GM18951 (cell line): ENCODE data around the gene SLC52A1.
"Not testable (repeated sequence)": the region's sequence is repeated elsewhere in the genome, so short reads cannot be mapped to it uniquely, and the experiment has no call there.

Source experiments
- POLR2A ChIP-seq: IDR thresholded peaks from 4 replicates; pipeline ENCODE4 v1.6.1; 2011; ENCODE audit warnings: mild to moderate bottlenecking; ENCODE audit not compliant: insufficient read length, insufficient read depth; ENCODE audit errors: extremely low read depth
- in situ Hi-C: fragments of 300-500 bp; cut with MboI; formaldehyde crosslinking; loops from one replicate; pipeline ENCODE4 v1.12.0; 2022; ENCODE audit warnings: low sequenced_read_pairs, mixed read lengths, inconsistent platforms; ENCODE audit not compliant: unreplicated experiment

The SLC52A1 gene

DNA sequence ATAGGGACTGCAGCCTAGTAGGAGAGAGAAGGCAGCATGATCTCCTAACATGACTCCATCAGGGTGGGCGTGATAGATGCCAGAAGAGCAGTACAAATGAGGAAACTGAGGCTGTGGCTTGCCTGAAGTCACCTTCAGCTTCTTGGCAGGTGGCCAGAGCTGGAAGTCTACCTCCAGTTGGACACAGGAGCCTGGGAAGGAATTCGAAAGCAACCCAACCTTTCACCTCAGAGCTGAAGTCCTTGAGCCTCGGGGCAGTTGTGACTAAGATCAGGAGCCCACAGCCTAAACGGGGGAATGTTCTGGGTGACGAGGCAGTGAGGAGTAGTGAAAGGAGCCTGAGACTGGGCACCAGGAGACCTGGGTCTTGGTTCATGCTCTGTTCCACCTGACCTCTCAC, 9.4 kb upstream of the SLC52A1 start:
- in situ Hi-C loops, result no loop called here
- no peak for TF ChIP-seq POLR2A

DNA sequence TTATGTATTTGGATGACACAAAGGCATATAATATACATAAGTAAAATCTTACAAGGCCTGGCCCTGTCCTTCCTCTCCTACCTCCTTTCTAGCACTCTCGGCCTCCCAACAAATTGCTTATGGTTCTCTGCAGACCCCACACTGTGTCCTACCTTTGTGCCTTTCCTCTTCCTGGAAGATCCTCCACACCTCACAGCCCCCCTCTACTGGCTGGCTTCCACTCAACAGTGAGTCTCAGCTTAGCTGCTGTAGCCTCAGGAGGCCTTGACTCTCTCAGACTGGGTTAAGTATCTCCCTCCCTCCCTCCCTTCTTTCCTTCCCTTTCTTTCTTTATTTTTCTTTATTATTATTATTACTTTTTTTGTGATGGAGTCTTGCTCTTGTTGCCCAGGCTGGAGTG, 8.3 kb upstream of the SLC52A1 start:
- in situ Hi-C loops, result no loop called here
- TF ChIP-seq POLR2A, result no peak

DNA sequence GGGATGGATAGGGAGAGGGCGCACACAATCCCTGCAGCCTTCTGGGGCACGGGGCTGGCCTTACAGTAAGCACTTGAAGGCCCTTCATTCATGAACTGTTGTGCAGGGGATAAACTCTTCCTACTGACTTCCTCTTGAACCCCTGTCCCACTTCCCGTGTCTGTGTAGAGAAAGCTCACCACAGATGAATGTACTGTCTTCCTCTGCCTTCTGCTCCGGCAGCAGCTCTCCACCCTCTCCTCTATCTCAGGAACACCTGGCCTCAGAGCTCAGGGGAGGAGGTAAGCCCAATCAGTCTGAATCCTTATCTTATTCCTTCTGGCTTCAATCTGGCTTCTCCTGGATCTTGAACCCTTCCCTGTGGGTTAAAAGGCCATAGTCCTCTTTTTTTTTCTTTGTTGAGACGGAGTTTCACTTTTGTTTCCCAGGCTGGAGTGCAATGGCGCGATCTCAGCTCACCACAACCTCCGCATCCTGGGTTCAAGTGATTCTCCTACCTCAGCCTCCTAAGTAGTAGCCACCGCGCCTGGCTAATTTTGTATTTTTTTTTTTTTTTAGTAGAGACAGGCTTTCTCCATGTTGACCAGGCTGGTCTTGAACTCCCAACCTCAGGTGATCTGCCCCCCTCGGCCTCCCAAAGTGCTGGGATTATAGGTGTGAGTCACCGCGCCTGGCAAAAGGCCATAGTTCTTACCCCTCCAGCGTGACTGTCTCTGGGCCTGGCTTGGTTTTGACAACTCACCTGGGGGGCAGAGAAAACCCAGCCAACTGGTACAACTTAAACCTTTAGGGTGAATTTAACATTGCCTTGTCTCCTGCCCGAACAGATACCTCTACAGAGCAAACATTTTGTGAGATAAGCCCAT, 7.2 kb upstream of the SLC52A1 start:
- in situ Hi-C loops, result no loop called here
- TF ChIP-seq POLR2A, result no peak

GRCh38 chr17:5034651-5035050, 575 bp downstream of the SLC52A1 start:
- in situ Hi-C loops, result no loop called here
- TF ChIP-seq POLR2A, result no peak

DNA sequence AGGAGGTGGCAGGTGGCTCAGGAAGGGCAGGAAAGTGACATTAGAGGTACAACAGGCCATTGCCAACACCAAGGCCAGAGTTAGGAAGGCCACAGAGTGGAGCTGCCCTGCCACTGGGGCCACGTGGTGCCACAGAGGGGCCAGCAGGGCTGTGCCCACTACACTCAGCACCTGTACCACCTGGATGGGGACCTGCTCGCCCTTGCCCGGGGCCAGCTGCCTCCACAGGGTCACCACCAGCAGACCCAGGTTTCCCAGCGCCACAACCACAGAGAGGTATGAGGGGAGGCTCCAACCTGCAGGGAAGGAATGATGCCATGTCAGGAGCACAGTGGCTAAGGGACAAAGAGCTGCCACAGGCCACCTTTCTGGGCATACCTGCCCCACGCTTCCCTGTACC, 1.2 kb downstream of the SLC52A1 start:
- in situ Hi-C loops, result no loop called here
- no peak for TF ChIP-seq POLR2A

DNA sequence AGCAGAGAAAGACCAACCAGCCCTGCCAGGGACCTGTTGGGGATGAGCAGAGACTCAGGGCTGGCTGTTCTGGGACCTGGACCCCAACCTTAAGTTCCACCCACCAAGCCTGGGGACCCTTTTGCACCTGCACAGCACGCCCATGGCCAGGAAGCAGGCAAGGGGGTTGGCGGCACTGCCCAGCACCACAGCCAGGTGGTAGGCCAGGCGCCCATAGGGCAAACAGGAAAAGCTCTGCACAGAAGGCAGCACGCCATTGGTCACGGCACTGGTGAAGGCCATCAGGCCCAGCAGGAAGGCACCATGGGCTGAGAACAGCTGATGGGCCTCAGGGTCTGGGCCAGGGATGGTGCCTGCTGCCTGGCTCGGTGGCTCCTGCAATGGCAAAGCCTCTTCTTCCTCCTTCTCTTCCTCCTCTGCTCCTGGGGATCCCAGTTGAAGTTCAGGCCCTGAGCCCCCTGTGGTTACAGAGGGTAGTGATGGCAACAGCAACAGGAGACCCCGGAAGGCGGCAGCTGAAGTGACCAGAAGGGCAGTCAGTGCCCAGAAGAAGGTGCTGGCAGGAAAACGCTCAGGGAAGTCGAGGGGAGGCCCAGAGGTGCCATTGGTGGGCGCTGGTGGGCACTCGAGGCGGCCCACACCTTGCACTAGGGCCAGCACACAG, 1.7 kb downstream of the SLC52A1 start:
- no peak for TF ChIP-seq POLR2A
- in situ Hi-C loops, result no loop called here

DNA sequence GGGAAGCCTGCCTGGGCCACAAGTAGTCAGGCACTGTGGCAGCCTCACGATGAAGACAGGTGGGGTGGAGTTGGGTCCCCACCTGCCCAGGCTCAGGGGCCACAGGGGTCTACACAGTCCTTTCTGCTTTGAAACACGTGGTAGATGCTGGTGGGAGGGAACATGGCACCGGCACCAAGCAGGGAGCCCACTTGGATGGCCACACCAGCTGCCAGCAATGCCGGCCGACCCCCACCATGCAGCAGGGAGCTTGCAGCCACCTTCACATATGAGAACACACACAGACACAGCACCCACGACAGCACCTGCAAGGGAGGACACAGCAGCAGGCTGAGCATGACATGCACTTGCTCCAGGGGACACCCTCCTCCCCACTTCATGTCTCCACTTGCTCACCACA, 2.4 kb downstream of the SLC52A1 start:
- TF ChIP-seq POLR2A, result no peak
- in situ Hi-C loops, result no loop called here

DNA sequence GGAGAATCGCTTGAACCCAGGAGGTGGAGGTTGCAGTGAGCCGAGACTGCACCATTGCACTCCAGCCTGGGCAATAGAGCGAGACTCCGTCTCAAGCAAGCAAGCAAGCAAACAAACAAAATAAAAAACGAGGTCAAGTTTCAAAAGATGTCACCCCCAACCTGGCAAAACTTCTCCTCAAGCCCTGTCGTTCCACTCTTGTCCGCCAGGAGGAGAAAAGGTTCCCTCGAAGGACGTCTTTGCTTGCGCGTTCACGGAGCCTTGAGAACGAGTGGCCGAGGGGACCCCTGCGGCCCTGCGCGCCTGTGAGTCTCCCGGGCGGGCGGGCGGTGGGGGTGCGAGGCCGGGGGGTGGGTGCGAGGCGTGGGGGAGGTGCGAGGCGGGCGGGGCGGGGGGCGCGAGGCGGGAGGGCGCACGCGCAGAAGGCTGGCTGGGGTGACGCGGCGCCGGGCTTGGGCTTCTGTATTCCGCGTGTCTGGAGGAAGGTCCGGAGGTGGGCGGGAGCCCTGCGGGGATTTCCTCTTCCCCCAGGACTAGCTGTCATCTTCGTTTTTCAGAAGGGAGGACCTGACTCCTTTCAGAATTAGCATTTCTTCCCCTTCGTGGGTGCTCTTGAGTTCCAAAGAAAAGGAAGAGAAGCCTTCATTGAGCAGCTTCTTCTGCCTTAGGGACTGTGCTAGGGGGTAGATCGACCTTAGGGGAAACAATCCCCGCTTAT, 3.7 kb downstream of the SLC52A1 start:
- in situ Hi-C loops, result no loop called here
- TF ChIP-seq POLR2A, result peak; percentile 30

DNA sequence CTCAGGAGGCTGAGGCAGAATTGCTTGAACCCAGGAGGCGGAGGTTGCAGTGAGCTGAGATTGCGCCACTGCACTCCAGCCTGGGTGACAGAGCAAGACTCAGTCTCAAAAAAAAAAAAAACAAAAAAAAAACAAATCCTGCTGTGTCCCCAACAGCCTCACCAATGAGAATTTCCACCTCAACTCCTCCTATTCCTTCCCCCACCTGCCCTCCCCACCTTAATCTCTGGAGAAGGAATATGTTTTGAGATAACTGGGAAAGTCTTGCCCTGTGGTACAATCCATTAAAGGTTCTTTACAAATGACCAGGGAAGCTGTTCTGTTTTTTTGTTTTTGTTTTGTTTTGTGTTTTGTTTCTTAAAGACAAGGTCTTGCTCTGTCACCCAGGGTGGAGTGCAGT, 5.1 kb downstream of the SLC52A1 start:
- in situ Hi-C loops, result not testable (repeated sequence)

GRCh38 chr17:5027916-5028315, 7.3 kb downstream of the SLC52A1 start:
- TF ChIP-seq POLR2A, result no peak
- in situ Hi-C loops, result no loop called here

DNA sequence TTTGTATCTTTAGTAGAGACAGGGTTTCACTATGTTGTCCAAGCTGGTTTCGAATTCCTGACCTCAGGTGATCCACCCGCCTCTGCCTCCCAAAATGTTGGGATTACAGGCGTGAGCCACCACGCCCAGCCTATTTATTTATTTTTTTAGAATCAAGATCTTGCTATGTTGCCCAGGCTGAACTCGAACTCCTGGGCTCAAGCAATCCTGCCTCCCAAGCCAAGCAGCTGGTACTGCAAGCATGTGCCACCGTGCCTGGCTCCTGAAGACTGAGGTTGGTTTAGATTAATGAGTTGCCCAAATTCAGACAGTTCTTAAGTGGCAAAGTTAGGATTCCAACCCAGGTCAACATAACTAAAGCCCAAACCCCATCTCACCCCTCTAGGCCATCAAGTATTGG, 7.9 kb downstream of the SLC52A1 start:
- in situ Hi-C loops, result no loop called here

GRCh38 chr17:5024604-5025003, 10.6 kb downstream of the SLC52A1 start:
- TF ChIP-seq POLR2A, result no peak

More for the DNA sequence above, 7.9 kb downstream of the SLC52A1 start:
- no peak for TF ChIP-seq POLR2A

GRCh38 chr17:5023588-5024147, 11.6 kb downstream of the SLC52A1 start:
- TF ChIP-seq POLR2A, result no peak
- in situ Hi-C loops, result no loop called here

More at GRCh38 chr17:5024604-5025003, 10.6 kb downstream of the SLC52A1 start:
- in situ Hi-C loops, result no loop called here
